ENCODE results near the gene USP5.

USP5 gene, protein sequence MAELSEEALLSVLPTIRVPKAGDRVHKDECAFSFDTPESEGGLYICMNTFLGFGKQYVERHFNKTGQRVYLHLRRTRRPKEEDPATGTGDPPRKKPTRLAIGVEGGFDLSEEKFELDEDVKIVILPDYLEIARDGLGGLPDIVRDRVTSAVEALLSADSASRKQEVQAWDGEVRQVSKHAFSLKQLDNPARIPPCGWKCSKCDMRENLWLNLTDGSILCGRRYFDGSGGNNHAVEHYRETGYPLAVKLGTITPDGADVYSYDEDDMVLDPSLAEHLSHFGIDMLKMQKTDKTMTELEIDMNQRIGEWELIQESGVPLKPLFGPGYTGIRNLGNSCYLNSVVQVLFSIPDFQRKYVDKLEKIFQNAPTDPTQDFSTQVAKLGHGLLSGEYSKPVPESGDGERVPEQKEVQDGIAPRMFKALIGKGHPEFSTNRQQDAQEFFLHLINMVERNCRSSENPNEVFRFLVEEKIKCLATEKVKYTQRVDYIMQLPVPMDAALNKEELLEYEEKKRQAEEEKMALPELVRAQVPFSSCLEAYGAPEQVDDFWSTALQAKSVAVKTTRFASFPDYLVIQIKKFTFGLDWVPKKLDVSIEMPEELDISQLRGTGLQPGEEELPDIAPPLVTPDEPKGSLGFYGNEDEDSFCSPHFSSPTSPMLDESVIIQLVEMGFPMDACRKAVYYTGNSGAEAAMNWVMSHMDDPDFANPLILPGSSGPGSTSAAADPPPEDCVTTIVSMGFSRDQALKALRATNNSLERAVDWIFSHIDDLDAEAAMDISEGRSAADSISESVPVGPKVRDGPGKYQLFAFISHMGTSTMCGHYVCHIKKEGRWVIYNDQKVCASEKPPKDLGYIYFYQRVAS

DNA sequence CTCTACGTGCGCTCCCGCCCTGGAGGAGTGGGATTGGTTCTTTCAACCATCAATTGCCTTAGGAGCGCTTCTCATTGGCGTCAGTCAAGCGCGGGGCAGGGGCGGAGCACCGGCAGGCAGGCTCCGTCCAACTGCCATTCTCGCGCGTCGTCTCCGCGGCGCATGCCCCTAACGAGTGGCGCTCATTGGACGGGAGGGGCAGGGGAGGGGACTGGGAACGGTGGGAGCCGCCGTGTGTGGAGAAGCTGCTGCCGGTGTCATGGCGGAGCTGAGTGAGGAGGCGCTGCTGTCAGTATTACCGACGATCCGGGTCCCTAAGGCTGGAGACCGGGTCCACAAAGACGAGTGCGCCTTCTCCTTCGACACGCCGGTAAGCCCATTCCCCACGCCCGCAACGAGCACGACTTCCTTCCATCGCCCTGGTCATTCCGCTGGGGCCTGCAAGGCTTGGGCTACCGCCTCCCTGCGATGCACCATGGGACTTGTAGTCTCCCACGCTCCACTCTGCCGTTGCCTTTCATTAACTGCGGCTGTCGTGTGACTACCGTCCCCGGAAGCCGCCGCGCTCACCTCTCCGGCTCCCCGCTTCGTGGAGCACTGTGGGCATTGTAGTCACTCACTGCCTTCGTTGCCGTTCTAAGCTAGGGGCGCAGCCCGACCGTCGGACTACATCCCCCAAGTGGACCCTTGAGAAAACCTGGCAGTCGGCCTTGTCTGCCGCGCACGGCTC is at the start of gene USP5:
Gene USP5 (plus strand): TSS at position 230 of the 730 bp plus-strand sequence. CDS start 30 bp downstream, at position 260.
- peak; percentile 96 to 100 (median 100) for DNase-seq

- no peak for DNase-seq
These were observed 44.8 kb upstream of the USP5 start for GRCh38 chr12:6807170-6807569.

GRCh38 chr12:6809056-6809455 is 42.9 kb upstream of the USP5 start:
- no peak for DNase-seq

GRCh38 chr12:6810758-6811157 is 41.2 kb upstream of the USP5 start:
- no peak for DNase-seq

DNA sequence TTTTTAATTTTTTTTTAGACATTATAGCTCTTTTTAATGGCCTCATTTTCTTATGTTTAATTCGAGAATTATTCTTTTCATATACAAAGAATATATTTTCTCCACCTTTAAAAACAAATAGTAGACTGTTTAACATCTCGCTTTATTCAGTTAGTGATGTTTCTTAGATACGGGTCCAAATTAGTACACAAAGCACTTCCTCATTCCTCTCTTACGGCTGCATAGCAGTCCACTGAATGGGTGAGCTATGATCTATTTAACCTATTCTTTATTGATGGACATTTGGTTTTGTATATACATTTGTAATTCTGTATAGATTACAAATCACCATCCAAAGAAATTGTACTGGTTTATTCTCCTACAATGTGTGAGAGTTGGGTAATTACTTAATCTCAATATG is 38.6 kb upstream of the USP5 start:
- DNase-seq, result no peak

GRCh38 chr12:6816598-6816997 is 35.4 kb upstream of the USP5 start:
- DNase-seq, result no peak

- no peak for DNase-seq
These were observed 34.9 kb upstream of the USP5 start for GRCh38 chr12:6817098-6817497.

- DNase-seq, result no peak
These were observed 34.2 kb upstream of the USP5 start for GRCh38 chr12:6817662-6818157.

DNA sequence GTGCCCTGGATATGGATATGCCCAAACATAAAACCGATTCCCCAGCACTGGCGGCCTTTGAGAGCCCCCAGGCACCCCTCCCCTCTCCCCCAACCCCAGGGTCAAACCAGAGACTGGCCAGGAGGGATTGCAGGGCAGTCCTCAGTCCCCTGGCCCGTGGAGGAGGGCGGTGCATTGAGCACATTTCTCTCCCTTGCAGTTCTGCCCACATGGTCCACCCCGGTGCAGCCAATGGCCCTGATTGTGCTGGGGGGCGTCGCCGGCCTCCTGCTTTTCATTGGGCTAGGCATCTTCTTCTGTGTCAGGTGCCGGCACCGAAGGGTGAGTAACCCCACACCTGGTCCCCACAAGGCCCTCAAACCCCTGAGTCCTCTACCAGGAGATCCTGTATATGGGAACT is 33.7 kb upstream of the USP5 start:
- no peak for DNase-seq

DNA sequence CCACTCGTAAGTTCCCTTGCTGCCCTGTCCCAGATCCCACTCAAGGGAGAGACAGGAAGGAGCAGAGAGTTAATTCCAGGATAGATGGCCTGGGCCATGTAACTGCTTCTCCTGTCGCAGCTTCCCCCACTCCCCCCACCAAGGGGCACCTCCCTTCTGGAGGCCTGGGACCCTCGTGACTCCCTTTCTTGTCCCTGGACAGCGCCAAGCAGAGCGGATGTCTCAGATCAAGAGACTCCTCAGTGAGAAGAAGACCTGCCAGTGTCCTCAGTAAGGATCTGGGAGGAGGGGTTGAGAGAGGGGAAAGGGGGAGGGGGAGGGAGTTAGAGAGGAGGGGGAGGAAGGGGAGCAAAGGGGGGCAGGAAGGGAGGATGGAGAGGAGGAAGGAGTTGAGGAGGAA is 33.3 kb upstream of the USP5 start:
- DNase-seq, result no peak

- no peak for DNase-seq
These were observed 32.6 kb upstream of the USP5 start for GRCh38 chr12:6819106-6820030.

GRCh38 chr12:6820166-6820565 is 31.8 kb upstream of the USP5 start:
- DNase-seq, result no peak

DNA sequence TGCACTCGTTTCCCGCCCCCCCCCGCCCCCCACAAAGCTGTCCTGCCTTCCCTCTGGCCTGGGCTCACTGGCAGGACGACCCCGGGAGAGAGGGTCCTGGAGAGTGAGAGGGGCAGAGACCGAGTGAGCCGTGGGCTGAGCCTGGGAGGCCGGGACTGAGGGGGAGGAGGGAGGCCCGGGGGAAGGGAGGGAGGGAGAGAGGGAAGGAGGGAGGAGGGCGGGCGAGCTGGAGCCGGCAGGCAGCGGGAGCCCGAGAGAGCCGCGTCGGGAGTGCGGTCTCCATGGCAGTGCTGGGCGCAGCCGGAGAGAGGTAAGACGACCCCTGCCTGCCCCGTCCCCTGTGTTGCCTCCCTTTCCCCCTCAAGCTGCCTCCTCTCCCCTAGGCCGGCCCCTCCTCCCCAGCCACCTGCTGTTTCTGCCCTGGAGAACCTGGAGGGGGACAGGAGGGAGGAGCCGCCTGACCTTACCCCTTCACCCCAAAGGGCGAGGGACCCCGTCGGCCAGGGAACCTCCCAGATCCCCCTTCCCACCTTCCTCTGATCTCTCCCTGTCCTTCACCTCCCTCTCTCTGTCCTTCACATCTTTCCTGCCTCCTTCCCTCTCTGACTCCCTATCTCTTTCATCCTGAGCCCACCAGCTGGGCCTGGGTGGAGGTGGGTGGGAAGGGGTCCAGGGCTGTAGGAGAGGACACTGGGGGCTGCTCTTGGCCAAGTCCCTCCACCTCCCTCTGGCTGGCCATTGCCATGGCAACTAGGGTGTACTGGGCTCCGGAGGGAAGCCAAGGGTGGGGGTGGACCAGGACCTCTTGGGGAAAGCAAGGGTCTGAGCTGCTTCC is 30.1 kb upstream of the USP5 start, which contains the start of gene GPR162:
Gene GPR162 (plus strand): TSS at position 231 of the 835 bp plus-strand sequence. CDS start 2,078 bp downstream, outside the sequence.
- DNase-seq, result peak in 33 of 56 donors; percentile 22 to 82 (median 65)

DNA sequence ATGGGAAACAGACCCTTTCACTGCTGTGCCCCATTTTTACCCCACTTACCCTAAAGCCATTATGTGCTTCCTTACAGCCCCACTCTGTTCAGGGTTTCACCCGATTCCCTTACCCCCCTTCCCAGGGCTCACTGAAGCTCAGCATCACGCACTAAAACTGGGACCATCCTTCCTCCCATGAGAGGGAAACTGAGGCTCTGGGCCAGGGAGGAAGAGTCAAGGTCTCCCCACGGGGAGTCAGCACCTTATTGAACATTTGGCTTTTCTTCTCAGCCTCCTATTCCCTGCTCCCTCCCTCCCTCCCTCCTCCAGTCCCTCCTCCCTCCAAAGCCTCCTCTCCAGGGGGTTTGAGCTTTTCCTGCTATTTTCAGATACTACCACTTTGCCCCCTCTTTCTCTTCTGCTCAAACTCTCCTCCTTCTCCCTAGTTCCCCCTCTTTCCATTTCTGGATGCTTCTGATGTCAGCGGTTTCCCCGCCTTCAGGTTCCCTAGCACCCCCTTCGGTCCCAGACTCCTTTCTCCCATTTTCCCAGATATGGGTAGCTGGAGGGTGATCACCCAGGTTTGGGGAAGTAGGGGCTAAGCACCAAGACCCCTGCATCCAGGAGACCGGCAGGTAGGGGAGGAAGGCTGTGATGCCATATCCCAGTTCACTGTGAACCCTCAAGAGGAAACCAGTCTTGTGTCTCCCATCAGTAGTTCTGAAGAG is 29.4 kb upstream of the USP5 start:
- peak in 1 of 56 donors; percentile 40 for DNase-seq

DNA sequence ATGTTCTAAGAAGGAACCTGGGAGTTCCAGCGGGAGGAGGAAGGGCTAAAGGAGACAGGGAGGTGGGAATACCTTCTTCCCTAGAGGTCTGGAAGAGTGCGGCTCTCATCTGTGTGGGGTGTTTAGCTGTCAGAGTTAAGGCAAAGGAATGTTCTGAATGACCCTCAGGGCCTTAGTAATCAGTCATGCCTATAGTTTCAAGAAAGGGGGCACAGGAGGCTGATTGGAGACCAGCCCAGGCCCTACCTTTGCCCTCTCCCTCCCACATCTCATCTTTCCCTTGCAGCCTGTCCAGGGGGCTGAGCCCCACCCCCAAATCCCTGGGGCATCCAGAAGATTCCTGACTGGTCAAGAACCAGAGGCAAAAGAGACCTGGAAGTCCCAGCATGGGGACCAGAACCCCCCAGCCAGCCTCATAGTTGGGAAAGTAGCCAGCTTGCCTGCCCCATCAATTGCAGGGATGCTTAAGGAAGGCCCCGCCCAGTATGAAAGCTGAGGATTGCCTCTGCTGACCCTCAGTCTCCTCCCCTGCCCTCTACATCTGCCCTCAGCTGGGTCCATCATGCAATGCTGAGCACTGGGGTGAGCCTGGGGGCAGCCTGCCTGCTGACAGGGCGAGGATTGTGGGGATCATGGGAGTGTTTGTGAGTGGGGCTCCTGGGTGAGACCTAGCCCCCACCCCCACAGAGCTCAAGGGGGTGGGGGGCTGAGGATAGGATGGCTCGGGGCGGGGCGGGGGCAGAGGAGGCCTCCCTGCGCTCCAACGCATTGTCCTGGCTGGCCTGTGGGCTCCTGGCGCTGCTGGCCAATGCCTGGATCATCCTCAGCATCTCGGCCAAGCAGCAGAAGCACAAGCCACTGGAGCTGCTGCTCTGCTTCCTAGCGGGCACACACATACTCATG is 28.5 kb upstream of the USP5 start:
- DNase-seq, result no peak

- peak in 11 of 56 donors; percentile 14 to 32 (median 20) for DNase-seq
These were observed 27.7 kb upstream of the USP5 start for GRCh38 chr12:6824085-6824775.

DNA sequence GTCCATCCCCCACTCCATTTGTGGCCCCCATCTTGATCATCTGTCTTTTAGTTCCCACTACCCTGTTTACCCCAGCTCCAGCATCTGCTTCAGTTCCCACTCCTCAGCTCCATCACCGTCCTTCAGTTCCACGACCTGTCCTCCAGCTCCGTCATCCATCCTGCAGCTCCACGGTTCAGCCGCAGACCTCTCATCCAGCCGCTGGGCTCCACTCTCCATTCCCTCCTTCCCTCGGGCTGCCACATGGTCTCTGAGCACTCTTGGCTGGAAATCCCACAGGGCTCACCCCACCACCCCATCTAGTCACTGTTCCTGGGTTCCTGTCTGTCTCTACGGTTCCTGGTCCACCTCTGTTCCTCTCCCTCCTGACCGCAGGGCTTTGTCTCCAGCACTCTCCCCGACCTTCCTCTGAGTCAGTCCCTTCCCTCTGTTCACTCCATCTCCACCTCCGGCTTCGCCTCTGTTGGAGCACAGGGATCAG is 27.0 kb upstream of the USP5 start:
- DNase-seq, result no peak

All from amygdala (tissue), 56 donors.